ENCODE results near the gene MCC.

MCC gene

DNA sequence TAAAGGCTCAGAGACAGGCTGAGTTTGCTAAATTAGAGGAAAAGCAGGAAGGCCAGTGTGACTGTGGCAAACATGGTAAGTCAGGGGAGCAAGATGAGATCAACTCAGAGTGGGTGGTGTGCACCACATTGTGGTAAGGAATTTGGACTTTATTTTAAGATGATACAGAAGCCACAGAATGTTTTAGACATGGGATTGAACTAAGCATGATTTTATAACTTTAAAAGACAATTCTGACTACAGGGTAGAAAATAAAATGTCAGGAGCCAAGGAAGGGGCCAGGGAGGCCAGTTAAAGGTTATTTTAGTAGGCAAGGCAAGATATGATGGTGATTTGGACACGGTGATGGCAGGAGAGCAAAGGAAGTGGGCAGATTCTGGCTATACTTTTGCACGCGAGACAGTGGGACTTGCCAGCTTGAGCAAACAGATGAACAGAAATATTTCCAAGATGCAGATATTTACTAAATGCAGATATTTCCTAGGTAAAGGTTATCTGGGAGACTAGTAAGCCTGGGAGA, 107.4 kb downstream of the MCC start:
- Histone ChIP-seq H3K27me3 (ENCODE audit: insufficient read depth, low read length) (no peaks in the 10 kb centered on the region), H3K36me3 (ENCODE audit: insufficient read depth, low read length) (no peaks in the 10 kb centered on the region), H3K4me1 (ENCODE audit: insufficient read depth, low read length) (peaks cover 3% of the 10 kb centered on the region; the same call in 1 of the 2 replicates), H3K27ac (ENCODE audit: low read depth, low read length) (no peak overlapping the region), H3K9me3 (ENCODE audit: insufficient read depth, low read depth, low read length) (no peaks in the 10 kb centered on the region), H3K9ac (ENCODE audit: low read depth, low read length) (no peak overlapping the region), H3K4me3 (ENCODE audit: low read length) (no peak overlapping the region)
- 92% methylated on average over 3 of the region's 3 CpGs for WGBS

DNA sequence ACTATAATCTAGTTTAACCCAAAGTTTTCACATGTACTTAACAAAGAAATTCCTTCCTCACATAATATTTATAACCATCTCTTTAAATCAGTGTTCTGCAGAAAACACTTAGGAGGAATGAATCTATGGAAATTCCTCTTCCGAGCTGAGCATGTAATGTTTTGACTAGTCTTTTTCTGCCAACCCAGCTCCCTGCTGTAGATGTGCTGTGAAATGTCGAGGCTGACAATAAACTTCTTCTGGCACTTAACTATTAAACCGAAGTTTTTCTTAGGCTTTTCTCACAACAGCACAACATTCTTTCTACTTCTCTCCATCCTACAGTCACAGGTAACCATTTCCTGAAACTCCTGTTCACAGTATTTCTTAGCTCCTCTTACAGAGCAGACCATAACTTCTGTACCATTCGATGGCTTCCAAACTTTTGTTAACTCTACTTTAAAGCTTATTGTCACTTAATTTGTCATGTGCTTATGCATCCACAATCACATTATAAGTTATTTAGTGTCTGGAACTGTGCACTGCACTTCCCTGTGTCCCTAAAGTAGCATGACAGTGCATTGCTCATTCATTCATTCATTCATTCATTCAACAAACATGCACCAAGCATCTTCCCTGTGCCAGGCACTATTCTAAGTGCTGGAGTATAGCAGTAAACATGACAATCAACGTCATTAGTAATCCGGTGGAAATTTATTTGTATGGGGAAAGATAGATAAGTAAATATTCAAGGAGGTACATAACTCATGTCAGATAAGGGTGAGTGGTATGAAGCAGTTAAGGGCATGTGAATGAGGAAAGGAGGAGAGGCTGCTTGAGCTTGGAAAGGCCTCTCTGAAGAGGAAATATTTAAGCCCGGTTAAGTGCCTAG, 108.1 kb downstream of the MCC start:
- H3K9ac ChIP-seq (ENCODE audit: low read depth, low read length), result no peak overlapping the region
- peaks cover 3% of the 10 kb centered on the region; the same call in 1 of the 2 replicates for H3K4me1 ChIP-seq (ENCODE audit: insufficient read depth, low read length)
- no peaks in the 10 kb centered on the region for H3K36me3 ChIP-seq (ENCODE audit: insufficient read depth, low read length)
- H3K9me3 ChIP-seq (ENCODE audit: insufficient read depth, low read depth, low read length), result no peaks in the 10 kb centered on the region
- WGBS, result 93% methylated on average over 7 of the region's 7 CpGs
- H3K27ac ChIP-seq (ENCODE audit: low read depth, low read length), result no peak overlapping the region
- no peaks in the 10 kb centered on the region for H3K27me3 ChIP-seq (ENCODE audit: insufficient read depth, low read length)
- H3K4me3 ChIP-seq (ENCODE audit: low read length), result no peak overlapping the region

DNA sequence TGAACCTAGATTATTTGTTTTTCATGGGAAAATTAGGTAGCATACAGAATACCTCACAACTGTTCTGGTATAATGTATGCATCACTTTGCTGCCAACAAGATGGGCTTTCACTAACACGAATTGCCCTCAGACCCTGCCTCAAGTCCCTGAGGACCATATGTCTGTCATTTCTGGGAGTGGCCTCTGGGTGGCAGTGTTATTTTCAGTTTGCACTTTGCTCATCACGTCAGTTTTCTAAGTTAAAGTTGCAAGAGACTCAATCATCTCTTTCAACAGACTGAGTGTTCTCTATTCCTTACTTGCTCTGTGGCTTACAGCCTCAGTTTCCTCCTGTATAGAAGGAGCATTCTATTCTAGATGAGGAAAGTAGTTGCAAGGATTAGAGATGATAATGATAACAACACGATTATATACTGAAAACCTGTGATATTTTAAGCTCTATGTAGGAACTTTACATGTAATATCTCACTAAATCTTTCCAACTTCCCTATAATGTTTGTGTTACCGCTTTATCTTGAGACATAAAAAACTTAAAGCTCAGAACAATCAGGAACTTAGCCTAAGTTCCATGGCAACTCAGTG, 109.2 kb downstream of the MCC start:
- peaks cover 3% of the 10 kb centered on the region; the same call in 1 of the 2 replicates for H3K4me1 ChIP-seq (ENCODE audit: insufficient read depth, low read length)
- no peaks in the 10 kb centered on the region for H3K36me3 ChIP-seq (ENCODE audit: insufficient read depth, low read length)
- no peaks in the 10 kb centered on the region for H3K9me3 ChIP-seq (ENCODE audit: insufficient read depth, low read depth, low read length)
- H3K27me3 ChIP-seq (ENCODE audit: insufficient read depth, low read length), result no peaks in the 10 kb centered on the region
- no peak overlapping the region for H3K27ac ChIP-seq (ENCODE audit: low read depth, low read length)
- H3K4me3 ChIP-seq (ENCODE audit: low read length), result no peak overlapping the region
- no peak overlapping the region for H3K9ac ChIP-seq (ENCODE audit: low read depth, low read length)
- 53% methylated on average over 4 of the region's 4 CpGs for WGBS

GRCh38 chr5:113378514-113378913, 109.7 kb downstream of the MCC start:
- Histone ChIP-seq H3K4me3 (ENCODE audit: low read length) (no peak overlapping the region), H3K27ac (ENCODE audit: low read depth, low read length) (no peak overlapping the region), H3K9ac (ENCODE audit: low read depth, low read length) (no peak overlapping the region), H3K9me3 (ENCODE audit: insufficient read depth, low read depth, low read length) (no peaks in the 10 kb centered on the region), H3K36me3 (ENCODE audit: insufficient read depth, low read length) (no peaks in the 10 kb centered on the region), H3K4me1 (ENCODE audit: insufficient read depth, low read length) (peaks cover 3% of the 10 kb centered on the region; the same call in 1 of the 2 replicates), H3K27me3 (ENCODE audit: insufficient read depth, low read length) (no peaks in the 10 kb centered on the region)
- 80% methylated on average over 1 of the region's 2 CpGs for WGBS

- Histone ChIP-seq H3K9ac (ENCODE audit: low read depth, low read length) (no peak overlapping the region), H3K9me3 (ENCODE audit: insufficient read depth, low read depth, low read length) (no peaks in the 10 kb centered on the region), H3K4me3 (ENCODE audit: low read length) (no peak overlapping the region), H3K27ac (ENCODE audit: low read depth, low read length) (no peak overlapping the region), H3K36me3 (ENCODE audit: insufficient read depth, low read length) (no peaks in the 10 kb centered on the region), H3K27me3 (ENCODE audit: insufficient read depth, low read length) (no peaks in the 10 kb centered on the region), H3K4me1 (ENCODE audit: insufficient read depth, low read length) (peaks cover 3% of the 10 kb centered on the region; the same call in 1 of the 2 replicates)
Measured at GRCh38 chr5:113378081-113378480, 110.2 kb downstream of the MCC start.

- no peak overlapping the region for H3K27ac ChIP-seq (ENCODE audit: low read depth, low read length)
- no peaks in the 10 kb centered on the region for H3K27me3 ChIP-seq (ENCODE audit: insufficient read depth, low read length)
- H3K4me3 ChIP-seq (ENCODE audit: low read length), result no peak overlapping the region
- H3K36me3 ChIP-seq (ENCODE audit: insufficient read depth, low read length), result no peaks in the 10 kb centered on the region
- H3K4me1 ChIP-seq (ENCODE audit: insufficient read depth, low read length), result peaks cover 3% of the 10 kb centered on the region; the same call in 1 of the 2 replicates
- 91% methylated on average over 3 of the region's 3 CpGs for WGBS
- no peak overlapping the region for H3K9ac ChIP-seq (ENCODE audit: low read depth, low read length)
- no peaks in the 10 kb centered on the region for H3K9me3 ChIP-seq (ENCODE audit: insufficient read depth, low read depth, low read length)
Measured at GRCh38 chr5:113376640-113377039, 111.6 kb downstream of the MCC start.

GRCh38 chr5:113375480-113376060, 112.7 kb downstream of the MCC start:
- Histone ChIP-seq H3K9me3 (ENCODE audit: insufficient read depth, low read depth, low read length) (no peaks in the 10 kb centered on the region), H3K4me1 (ENCODE audit: insufficient read depth, low read length) (peaks cover 3% of the 10 kb centered on the region; the same call in 1 of the 2 replicates), H3K36me3 (ENCODE audit: insufficient read depth, low read length) (no peaks in the 10 kb centered on the region), H3K27me3 (ENCODE audit: insufficient read depth, low read length) (no peaks in the 10 kb centered on the region), H3K27ac (ENCODE audit: low read depth, low read length) (no peak overlapping the region), H3K9ac (ENCODE audit: low read depth, low read length) (no peak overlapping the region), H3K4me3 (ENCODE audit: low read length) (no peak overlapping the region)
- 78% methylated on average over 3 of the region's 3 CpGs for WGBS

GRCh38 chr5:113373426-113373825, 114.8 kb downstream of the MCC start:
- Histone ChIP-seq H3K4me3 (ENCODE audit: low read length) (no peak overlapping the region), H3K27me3 (ENCODE audit: insufficient read depth, low read length) (no peaks in the 10 kb centered on the region), H3K4me1 (ENCODE audit: insufficient read depth, low read length) (no peaks in the 10 kb centered on the region), H3K27ac (ENCODE audit: low read depth, low read length) (no peak overlapping the region), H3K36me3 (ENCODE audit: insufficient read depth, low read length) (no peaks in the 10 kb centered on the region), H3K9me3 (ENCODE audit: insufficient read depth, low read depth, low read length) (no peaks in the 10 kb centered on the region), H3K9ac (ENCODE audit: low read depth, low read length) (no peak overlapping the region)
- no CpG with 5 or more reads among the region's 3 CpGs for WGBS

DNA sequence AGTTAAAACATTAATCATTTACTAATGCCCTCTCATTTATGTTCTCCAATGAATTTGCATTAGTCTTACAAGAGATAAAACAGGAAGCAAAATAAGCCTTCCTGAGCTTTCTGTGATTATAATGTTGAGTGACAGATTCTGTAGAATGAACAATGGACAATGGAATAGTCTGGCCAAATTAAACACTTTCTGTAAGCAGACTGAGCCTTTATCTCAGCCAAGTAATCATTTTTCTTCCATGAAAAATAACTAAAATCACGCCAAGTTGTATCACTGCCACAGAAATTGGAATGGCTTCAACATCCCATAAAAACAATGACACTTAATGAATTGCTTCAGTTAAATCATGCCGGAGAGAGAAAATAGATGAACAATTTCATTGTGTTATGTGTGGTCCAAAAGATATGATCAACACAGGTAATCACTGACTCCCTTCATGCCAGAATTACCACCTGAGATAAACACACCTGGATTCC, 116.5 kb downstream of the MCC start:
- H3K9ac ChIP-seq (ENCODE audit: low read depth, low read length), result no peak overlapping the region
- 97% methylated on average over 1 of the region's 2 CpGs for WGBS
- no peaks in the 10 kb centered on the region for H3K4me1 ChIP-seq (ENCODE audit: insufficient read depth, low read length)
- H3K4me3 ChIP-seq (ENCODE audit: low read length), result no peak overlapping the region
- H3K27ac ChIP-seq (ENCODE audit: low read depth, low read length), result no peak overlapping the region
- 0 out of 2 replicates have a peak, but pooled peaks cover 2% of the 10 kb centered on the region for H3K9me3 ChIP-seq (ENCODE audit: insufficient read depth, low read depth, low read length)
- no peaks in the 10 kb centered on the region for H3K27me3 ChIP-seq (ENCODE audit: insufficient read depth, low read length)
- no peaks in the 10 kb centered on the region for H3K36me3 ChIP-seq (ENCODE audit: insufficient read depth, low read length)

DNA sequence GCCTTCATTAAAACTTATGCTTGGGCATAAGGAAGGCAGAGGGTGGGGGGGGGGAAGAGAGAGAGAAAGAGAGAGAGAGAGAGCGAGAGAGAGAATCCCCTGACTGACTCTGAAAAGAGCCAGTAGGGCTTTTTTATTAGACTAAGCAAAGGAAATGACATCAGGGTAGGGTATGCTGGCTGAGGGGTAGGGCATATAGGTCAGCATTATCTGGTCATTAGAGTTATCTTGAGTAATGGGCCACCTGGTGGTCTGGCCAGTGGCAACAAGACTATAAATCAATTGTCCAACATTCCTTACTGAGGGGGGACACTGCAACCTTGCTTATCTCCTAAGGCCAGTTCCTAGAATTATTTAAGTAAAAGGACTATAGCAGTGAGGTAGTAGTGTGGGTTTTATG, 120.7 kb downstream of the MCC start:
- Histone ChIP-seq H3K4me1 (ENCODE audit: insufficient read depth, low read length) (no peaks in the 10 kb centered on the region), H3K9ac (ENCODE audit: low read depth, low read length) (no peak overlapping the region), H3K36me3 (ENCODE audit: insufficient read depth, low read length) (no peaks in the 10 kb centered on the region), H3K27ac (ENCODE audit: low read depth, low read length) (no peak overlapping the region), H3K9me3 (ENCODE audit: insufficient read depth, low read depth, low read length) (peaks cover 13% of the 10 kb centered on the region), H3K4me3 (ENCODE audit: low read length) (no peak overlapping the region), H3K27me3 (ENCODE audit: insufficient read depth, low read length) (no peaks in the 10 kb centered on the region)
- 68% methylated on average over 1 of the region's 1 CpG for WGBS

DNA sequence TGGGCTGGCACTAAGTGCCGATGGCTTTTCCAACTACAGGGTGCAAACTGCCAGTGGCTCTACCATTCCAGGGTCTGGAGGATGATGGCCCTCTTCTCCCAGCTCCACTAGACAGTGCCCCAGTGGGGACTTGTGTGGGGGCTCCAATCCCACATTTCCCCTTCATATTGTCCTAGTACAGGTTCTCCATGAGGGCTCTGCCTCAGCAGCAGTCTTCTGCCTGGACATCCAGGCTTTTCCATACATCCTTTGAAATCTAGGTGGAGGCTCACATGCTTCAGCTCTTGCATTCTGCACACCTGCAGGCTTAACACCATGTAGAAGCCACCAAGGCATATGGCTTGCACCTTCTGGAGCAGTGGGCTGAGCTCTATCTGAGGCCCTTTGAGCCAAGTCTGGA, 123.8 kb downstream of the MCC start:
- no peak overlapping the region for H3K27ac ChIP-seq (ENCODE audit: low read depth, low read length)
- WGBS, result 97% methylated on average over 1 of the region's 1 CpG
- H3K9me3 ChIP-seq (ENCODE audit: insufficient read depth, low read depth, low read length), result peaks cover 13% of the 10 kb centered on the region

More for the DNA sequence above, 123.8 kb downstream of the MCC start:
- Histone ChIP-seq H3K36me3 (ENCODE audit: insufficient read depth, low read length) (no peaks in the 10 kb centered on the region), H3K27me3 (ENCODE audit: insufficient read depth, low read length) (no peaks in the 10 kb centered on the region), H3K4me1 (ENCODE audit: insufficient read depth, low read length) (no peaks in the 10 kb centered on the region), H3K9ac (ENCODE audit: low read depth, low read length) (no peak overlapping the region), H3K4me3 (ENCODE audit: low read length) (no peak overlapping the region)
